Panc1 (cell line): ENCODE results near the gene SLC34A1.

ENCODE experiments used
- POLR2AphosphoS5 ChIP-seq: IDR thresholded peaks from 2 replicates; pipeline ENCODE4 v1.6.1; 2012; ENCODE audit warnings: mild to moderate bottlenecking, low read depth, low read length, moderate library complexity
- SIN3A ChIP-seq: IDR thresholded peaks from 2 replicates; pipeline ENCODE4 v1.6.1; 2012; ENCODE audit warnings: low read depth, mild to moderate bottlenecking, low read length, moderate library complexity, borderline replicate concordance; ENCODE audit not compliant: insufficient read depth
- TF ChIP-seq, protein P1 (sequence below): fragments of 450-650 bp; IDR thresholded peaks from 2 replicates; pipeline ENCODE4 v1.5.1; 2017; ENCODE audit warnings: mild to moderate bottlenecking
- TF ChIP-seq, protein P2 (sequence below), 2 experiments: IDR thresholded peaks; 2 replicates each; pipeline ENCODE4 v1.6.1; 2011 to 2012; ENCODE audit warnings: low read depth in 2 of 2, control low read depth in 1 of 2, low read length in 1 of 2, mild to moderate bottlenecking in 1 of 2, moderate library complexity in 1 of 2; ENCODE audit not compliant: insufficient read depth in 1 of 2

DNA sequence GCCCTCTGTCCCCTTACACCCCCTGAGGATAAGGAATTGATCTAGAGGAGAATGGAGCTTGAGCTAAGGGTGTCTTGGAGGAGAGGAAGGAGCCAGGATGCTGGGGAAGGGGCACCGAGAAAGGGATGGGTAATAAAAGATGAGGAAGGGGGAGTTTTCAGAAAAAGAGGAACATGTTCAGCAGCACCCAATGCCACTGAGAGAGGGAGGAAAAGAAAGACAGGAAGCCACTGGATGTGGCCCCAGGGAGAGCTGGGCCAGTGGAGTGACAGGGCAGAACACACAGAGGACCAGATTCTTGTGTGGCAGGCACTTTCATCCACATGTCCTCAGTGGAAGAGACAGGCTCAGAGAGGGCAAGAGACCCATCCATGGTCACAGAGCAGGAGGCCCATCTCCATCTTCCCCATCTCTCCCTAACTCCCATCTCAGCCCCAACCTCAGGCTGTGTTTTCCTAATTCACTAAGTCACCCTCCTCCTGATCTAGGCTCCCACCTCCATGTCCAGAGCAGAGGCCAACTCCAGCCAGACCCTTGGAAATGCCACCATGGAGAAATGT, 9.1 kb downstream of the SLC34A1 start:
- TF ChIP-seq, protein P1, sequence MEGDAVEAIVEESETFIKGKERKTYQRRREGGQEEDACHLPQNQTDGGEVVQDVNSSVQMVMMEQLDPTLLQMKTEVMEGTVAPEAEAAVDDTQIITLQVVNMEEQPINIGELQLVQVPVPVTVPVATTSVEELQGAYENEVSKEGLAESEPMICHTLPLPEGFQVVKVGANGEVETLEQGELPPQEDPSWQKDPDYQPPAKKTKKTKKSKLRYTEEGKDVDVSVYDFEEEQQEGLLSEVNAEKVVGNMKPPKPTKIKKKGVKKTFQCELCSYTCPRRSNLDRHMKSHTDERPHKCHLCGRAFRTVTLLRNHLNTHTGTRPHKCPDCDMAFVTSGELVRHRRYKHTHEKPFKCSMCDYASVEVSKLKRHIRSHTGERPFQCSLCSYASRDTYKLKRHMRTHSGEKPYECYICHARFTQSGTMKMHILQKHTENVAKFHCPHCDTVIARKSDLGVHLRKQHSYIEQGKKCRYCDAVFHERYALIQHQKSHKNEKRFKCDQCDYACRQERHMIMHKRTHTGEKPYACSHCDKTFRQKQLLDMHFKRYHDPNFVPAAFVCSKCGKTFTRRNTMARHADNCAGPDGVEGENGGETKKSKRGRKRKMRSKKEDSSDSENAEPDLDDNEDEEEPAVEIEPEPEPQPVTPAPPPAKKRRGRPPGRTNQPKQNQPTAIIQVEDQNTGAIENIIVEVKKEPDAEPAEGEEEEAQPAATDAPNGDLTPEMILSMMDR, result no peak
- TF ChIP-seq POLR2AphosphoS5 (no peak), SIN3A (no peak)
- TF ChIP-seq, protein P2, sequence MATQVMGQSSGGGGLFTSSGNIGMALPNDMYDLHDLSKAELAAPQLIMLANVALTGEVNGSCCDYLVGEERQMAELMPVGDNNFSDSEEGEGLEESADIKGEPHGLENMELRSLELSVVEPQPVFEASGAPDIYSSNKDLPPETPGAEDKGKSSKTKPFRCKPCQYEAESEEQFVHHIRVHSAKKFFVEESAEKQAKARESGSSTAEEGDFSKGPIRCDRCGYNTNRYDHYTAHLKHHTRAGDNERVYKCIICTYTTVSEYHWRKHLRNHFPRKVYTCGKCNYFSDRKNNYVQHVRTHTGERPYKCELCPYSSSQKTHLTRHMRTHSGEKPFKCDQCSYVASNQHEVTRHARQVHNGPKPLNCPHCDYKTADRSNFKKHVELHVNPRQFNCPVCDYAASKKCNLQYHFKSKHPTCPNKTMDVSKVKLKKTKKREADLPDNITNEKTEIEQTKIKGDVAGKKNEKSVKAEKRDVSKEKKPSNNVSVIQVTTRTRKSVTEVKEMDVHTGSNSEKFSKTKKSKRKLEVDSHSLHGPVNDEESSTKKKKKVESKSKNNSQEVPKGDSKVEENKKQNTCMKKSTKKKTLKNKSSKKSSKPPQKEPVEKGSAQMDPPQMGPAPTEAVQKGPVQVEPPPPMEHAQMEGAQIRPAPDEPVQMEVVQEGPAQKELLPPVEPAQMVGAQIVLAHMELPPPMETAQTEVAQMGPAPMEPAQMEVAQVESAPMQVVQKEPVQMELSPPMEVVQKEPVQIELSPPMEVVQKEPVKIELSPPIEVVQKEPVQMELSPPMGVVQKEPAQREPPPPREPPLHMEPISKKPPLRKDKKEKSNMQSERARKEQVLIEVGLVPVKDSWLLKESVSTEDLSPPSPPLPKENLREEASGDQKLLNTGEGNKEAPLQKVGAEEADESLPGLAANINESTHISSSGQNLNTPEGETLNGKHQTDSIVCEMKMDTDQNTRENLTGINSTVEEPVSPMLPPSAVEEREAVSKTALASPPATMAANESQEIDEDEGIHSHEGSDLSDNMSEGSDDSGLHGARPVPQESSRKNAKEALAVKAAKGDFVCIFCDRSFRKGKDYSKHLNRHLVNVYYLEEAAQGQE (IDR thresholded peaks at IDR 0.05; ENCODE audit: insufficient read depth in 1 of 2, low read depth in 2 of 2, low read length in 1 of 2), result no peak
